Activated B cell treated with CpG ODN at 0.5 μM for 24 hours (primary cell): ENCODE results near the gene SNRNP70. TPM values are rescaled to one million over a fixed set of nuclear protein-coding genes. Genes with fewer than 3 reads are reported as not detected.

Experiments
- ATAC-seq: fragments of 200-7000 bp; cut with Tn5 transposase; one replicate; pipeline ENCODE4 v1.10.0; 2021; ENCODE audit warnings: low read depth, mild to moderate bottlenecking, moderate library complexity
- CTCF ChIA-PET: fragments of 350-600 bp; sonication (Branson Sonifier 250); formaldehyde crosslinking; loops from one replicate; lab custom pipeline; 2021; ENCODE audit warnings: antibody characterized with exemption; lab: Charles Lee
- POLR2A ChIA-PET: fragments of 350-600 bp; sonication (Branson Sonifier 250); formaldehyde crosslinking; loops from one replicate; lab custom pipeline; 2021; ENCODE audit warnings: antibody characterized with exemption; lab: Charles Lee
- DNase-seq: peaks from one replicate; pipeline ENCODE4 v3.0.0; 2022
- H3K27ac Mint-ChIP-seq: one replicate; pipeline ENCODE4 v1.8.0; 2020; ENCODE audit warnings: mixed read lengths
- H3K27me3 Mint-ChIP-seq: one replicate; pipeline ENCODE4 v1.8.0; 2021; ENCODE audit warnings: mixed read lengths
- H3K36me3 Mint-ChIP-seq: one replicate; pipeline ENCODE4 v1.8.0; 2021; ENCODE audit warnings: low read depth, mixed read lengths
- H3K4me1 Mint-ChIP-seq: one replicate; pipeline ENCODE4 v1.8.0; 2021; ENCODE audit warnings: mixed read lengths
- H3K4me3 Mint-ChIP-seq: one replicate; pipeline ENCODE4 v1.8.0; 2020; ENCODE audit warnings: mild to moderate bottlenecking, mixed read lengths
- H3K9me3 Mint-ChIP-seq: one replicate; pipeline ENCODE4 v1.8.0; 2020; ENCODE audit warnings: mixed read lengths
- intact Hi-C: fragments of 100-400 bp; cut with micrococcal nuclease; formaldehyde crosslinking; loops from one replicate; pipeline ENCODE4 v1.15.1; 2024
- total RNA-seq: library from RNA; stranded (reverse); gene quantifications from 2 replicates; pipeline ENCODE4 v1.2.3, GENCODE V29; 2022
- TF ChIP-seq, protein P1 (sequence below): fragments of 200-600 bp; IDR thresholded peaks from one replicate; pipeline ENCODE4 v1.8.0; 2022; ENCODE audit warnings: antibody characterized with exemption, mild to moderate bottlenecking

The SNRNP70 gene
- total RNA-seq, 1 donor from 2014 or later: 298 TPM

DNA sequence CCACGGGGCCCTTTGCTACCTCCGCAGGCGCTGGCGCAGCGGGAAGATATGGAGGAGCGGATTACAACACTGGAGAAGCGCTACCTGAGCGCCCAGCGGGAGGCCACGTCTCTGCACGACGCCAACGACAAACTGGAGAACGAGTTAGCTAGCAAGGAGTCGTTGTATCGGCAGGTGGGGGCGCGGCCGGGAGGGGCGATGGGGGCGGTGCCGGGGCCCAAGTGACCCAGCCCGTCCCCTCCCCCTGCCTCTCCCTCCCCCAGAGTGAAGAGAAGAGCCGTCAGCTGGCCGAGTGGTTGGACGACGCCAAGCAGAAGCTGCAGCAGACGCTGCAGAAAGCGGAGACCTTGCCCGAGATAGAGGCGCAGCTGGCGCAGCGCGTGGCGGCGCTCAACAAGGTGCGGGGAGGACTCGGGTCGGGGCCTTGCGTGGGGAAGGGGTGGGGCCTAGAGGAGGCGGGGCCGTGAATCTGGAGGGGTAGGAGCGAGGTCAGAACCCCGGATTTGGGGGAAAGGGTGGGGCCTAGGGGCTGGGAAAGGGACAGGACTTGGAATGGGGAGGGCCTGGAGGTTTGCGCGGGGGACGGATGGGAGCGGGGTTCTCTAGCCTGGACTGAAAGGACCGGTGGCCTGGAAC lies 47.8 kb downstream of the SNRNP70 start:
- Mint-ChIP-seq H3K36me3 (no peaks in the 10 kb centered on the region), H3K27me3 (peaks cover 35% of the 10 kb centered on the region), H3K4me3 (peak overlapping the region; percentile 68), H3K27ac (no peak overlapping the region), H3K9me3 (no peaks in the 10 kb centered on the region), H3K4me1 (peaks cover 18% of the 10 kb centered on the region)
- TF ChIP-seq, protein P1, sequence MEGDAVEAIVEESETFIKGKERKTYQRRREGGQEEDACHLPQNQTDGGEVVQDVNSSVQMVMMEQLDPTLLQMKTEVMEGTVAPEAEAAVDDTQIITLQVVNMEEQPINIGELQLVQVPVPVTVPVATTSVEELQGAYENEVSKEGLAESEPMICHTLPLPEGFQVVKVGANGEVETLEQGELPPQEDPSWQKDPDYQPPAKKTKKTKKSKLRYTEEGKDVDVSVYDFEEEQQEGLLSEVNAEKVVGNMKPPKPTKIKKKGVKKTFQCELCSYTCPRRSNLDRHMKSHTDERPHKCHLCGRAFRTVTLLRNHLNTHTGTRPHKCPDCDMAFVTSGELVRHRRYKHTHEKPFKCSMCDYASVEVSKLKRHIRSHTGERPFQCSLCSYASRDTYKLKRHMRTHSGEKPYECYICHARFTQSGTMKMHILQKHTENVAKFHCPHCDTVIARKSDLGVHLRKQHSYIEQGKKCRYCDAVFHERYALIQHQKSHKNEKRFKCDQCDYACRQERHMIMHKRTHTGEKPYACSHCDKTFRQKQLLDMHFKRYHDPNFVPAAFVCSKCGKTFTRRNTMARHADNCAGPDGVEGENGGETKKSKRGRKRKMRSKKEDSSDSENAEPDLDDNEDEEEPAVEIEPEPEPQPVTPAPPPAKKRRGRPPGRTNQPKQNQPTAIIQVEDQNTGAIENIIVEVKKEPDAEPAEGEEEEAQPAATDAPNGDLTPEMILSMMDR: no peak
- intact Hi-C loops: no loop called here
- DNase-seq: no peak
- POLR2A ChIA-PET: interaction anchor here (0.6 to 1.3 kb wide), 2 partner anchors 16 to 1785 kb away, joined by 3 to 4 read pairs; no protein-coding TSS in a partner anchor
- peak; percentile 8 for ATAC-seq
- CTCF ChIA-PET: interaction anchor here (0.8 kb wide), 1 partner anchor 35 kb away, joined by 3 read pairs; no protein-coding TSS in a partner anchor

DNA sequence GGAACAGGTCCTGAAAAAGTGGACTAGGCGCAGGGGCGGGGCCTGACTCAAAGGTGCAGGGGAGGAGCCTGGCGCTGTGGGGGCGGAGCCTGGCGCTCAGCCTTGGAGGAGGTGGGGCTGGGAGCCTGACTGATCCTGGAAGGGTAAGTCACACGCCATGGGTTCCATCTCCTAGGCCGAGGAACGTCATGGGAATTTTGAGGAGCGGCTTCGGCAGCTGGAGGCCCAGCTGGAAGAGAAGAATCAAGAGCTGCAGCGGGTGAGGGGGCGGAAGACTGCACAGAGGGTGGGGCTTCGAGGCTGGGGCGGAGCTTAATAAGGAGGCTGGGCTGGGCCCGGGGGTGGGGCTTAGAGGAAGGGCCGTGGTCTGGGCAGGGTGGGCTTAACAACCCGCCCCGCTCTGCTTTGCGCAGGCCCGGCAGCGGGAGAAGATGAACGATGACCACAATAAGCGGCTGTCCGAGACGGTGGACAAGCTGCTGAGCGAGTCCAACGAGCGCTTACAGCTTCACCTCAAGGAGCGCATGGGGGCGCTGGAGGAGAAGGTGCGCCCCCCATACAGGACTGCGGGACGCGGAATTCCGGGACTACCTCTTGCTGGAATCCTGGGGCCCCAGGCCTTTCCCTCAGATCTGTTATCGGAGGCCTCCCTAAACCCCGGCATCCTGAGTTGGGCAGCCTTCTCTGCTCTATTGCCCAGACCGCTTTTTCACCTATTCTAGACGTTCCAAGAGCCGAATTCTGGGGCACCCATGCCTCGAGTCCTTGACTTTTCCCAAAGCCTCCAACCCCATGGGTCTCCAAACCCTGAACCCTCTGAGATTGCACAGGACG lies 48.6 kb downstream of the SNRNP70 start:
- no peaks in the 10 kb centered on the region for H3K9me3 Mint-ChIP-seq
- intact Hi-C loops: no loop called here

DNA sequence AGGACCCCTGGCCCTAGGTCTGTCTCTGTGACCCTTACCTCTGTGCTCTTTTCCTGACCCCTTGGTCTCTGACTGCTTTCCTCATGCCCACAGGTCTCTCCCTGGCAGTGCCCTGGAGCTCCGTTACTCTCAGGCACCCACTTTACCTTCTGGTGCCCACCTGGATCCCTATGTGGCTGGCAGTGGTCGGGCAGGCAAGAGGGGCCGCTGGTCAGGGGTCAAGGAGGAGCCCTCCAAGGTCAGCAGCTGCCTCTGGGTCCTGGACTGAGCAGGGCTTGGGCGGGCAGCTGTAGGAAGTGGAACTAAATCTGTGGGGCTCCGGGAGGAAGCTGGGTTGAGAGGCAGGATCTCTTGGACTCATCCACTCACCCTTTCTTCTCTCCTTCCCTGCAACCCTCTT lies 50.4 kb downstream of the SNRNP70 start:
- Mint-ChIP-seq H3K36me3 (no peaks in the 10 kb centered on the region), H3K4me3 (no peak overlapping the region), H3K27ac (no peak overlapping the region), H3K9me3 (no peaks in the 10 kb centered on the region), H3K27me3 (peaks cover 35% of the 10 kb centered on the region), H3K4me1 (peaks cover 10% of the 10 kb centered on the region)
- CTCF ChIA-PET: no interaction called here
- POLR2A ChIA-PET: interaction anchor here (0.7 kb wide), 1 partner anchor 170 kb away, joined by 3 read pairs; no protein-coding TSS in a partner anchor
- no peak for ATAC-seq
- no peak for DNase-seq
- TF ChIP-seq, protein P1: no peak
- intact Hi-C loops: no loop called here

More for the DNA sequence above, 48.6 kb downstream of the SNRNP70 start:
- peak overlapping the region; percentile 68 for H3K4me3 Mint-ChIP-seq
- TF ChIP-seq, protein P1: no peak
- H3K4me1 Mint-ChIP-seq: peaks cover 12% of the 10 kb centered on the region
- no peak overlapping the region for H3K27ac Mint-ChIP-seq
- peaks cover 35% of the 10 kb centered on the region for H3K27me3 Mint-ChIP-seq
- ChIA-PET POLR2A (interaction anchor here (0.6 to 1.3 kb wide), 2 partner anchors 15 to 1786 kb away, joined by 3 to 4 read pairs; no protein-coding TSS in a partner anchor), CTCF (interaction anchor here (0.8 kb wide), 1 partner anchor 36 kb away, joined by 3 read pairs; no protein-coding TSS in a partner anchor)
- H3K36me3 Mint-ChIP-seq: no peaks in the 10 kb centered on the region
- no peak for DNase-seq
- ATAC-seq: peak; percentile 70

DNA sequence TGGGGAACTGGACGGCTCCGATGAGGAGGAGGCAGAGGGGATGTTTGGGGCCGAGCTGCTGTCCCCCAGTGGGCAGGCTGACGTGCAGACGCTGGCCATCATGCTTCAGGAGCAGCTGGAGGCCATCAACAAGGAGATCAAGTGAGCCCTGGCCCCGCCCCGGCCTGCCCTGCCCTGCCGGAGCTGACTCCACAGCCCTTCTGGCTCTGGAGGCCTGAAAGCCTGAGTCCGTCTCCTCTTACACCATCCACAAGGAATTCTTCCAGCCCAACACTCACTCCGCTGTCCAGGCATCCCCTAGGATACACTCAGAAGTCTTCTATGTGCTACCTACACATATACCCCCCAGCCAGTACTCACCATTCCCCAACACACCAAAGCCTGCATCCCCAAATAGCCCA lies 51.5 kb downstream of the SNRNP70 start:
- ChIA-PET POLR2A (interaction anchor here (0.6 kb wide), 1 partner anchor 507 kb away, joined by 3 read pairs; no protein-coding TSS in a partner anchor), CTCF (interaction anchor here (0.8 kb wide), 1 partner anchor 23 kb away, joined by 3 read pairs; the partner anchor contains the start of gene LIN7B)
- ATAC-seq (no peak), DNase-seq (no peak)
- H3K4me3 Mint-ChIP-seq: no peak overlapping the region
- TF ChIP-seq, protein P1: no peak
- no peaks in the 10 kb centered on the region for H3K9me3 Mint-ChIP-seq
- H3K36me3 Mint-ChIP-seq: no peaks in the 10 kb centered on the region
- H3K4me1 Mint-ChIP-seq: peaks cover 10% of the 10 kb centered on the region
- no peak overlapping the region for H3K27ac Mint-ChIP-seq
- intact Hi-C loops: no loop called here
- H3K27me3 Mint-ChIP-seq: peaks cover 39% of the 10 kb centered on the region
